ENCODE measurements around the gene CYP27B1. TPM values are rescaled to one million over a fixed set of nuclear protein-coding genes. Genes with fewer than 3 reads are reported as not detected.

The CYP27B1 gene
- total RNA-seq, 2 donors from 2014 or later = 0.14 to 0.91 TPM

DNA sequence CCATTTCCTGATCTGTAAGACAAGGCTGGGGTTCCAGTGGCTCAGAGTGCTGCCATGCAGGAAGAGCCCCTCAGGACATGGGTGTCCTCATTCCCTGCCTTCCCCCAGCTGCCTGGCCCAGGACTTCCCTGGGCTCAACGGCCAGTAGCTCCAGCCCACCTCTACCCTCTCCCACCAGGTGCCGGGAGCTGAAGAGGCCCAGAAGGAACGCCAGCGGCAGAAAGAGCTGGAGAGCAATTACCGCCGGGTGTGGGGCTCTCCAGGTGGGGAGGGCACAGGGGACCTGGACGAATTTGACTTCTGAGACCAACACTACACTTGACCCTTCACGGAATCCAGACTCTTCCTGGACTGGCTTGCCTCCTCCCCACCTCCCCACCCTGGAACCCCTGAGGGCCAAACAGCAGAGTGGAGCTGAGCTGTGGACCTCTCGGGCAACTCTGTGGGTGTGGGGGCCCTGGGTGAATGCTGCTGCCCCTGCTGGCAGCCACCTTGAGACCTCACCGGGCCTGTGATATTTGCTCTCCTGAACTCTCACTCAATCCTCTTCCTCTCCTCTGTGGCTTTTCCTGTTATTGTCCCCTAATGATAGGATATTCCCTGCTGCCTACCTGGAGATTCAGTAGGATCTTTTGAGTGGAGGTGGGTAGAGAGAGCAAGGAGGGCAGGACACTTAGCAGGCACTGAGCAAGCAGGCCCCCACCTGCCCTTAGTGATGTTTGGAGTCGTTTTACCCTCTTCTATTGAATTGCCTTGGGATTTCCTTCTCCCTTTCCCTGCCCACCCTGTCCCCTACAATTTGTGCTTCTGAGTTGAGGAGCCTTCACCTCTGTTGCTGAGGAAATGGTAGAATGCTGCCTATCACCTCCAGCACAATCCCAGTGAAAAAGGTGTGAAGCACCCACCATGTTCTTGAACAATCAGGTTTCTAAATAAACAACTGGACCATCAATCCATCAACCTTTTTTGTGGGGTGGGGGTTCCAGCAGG, 46.0 kb downstream of the CYP27B1 start:
- H3K36me3 ChIP-seq = peaks cover 11 to 25% of the 10 kb centered on the region in 2 donors
- intact Hi-C loops (cut with DNase I) = no loop called here

DNA sequence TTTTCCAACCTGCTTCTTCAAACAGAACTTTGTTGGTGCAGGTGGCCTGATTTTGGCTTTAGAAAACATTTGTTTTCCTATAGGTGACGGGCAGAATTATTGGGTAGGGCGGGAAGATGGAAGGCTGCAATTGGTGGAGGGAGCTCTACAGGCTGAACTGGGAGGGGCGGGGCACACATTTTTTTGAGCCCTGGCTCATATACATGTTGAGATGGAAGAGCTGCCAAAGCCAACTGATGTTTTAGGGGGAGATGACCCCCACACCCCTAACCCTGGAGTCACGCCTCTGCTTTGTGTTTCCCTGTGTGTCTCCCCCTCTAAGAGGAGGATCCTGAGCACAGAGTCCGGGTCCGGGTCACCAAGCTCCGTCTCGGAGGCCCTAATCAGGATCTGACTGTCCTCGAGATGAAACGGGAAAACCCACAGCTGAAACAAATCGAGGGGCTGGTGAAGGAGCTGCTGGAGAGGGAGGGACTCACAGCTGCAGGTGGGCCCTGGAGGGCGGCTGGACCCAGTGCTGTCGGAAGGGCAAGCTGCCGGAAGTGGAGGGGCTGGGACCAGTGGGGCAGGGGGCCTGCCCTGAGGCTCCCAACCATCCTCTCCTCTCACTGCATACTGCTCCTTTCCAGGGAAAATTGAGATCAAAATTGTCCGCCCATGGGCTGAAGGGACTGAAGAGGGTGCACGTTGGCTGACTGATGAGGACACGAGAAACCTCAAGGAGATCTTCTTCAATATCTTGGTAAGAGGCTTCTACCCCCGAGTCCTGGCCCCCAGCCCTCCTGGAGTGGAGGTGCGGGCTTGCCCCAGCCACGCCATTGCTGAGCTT, 46.9 kb downstream of the CYP27B1 start:
- Histone ChIP-seq H3K9me3 (no peaks in the 10 kb centered on the region), H3K27me3 (replicated peaks; ENCODE audit: insufficient read depth) (no peaks in the 10 kb centered on the region), H3K36me3 (peaks cover 11 to 26% of the 10 kb centered on the region in 2 donors), H3K4me1 (replicated peaks) (no peaks in the 10 kb centered on the region), H3K4me3 (no peak overlapping the region), H3K27ac (no peak overlapping the region)
- TF ChIP-seq POLR2AphosphoS5 (IDR thresholded peaks at IDR 0.05) (no peak), CTCF (IDR thresholded peaks at IDR 0.05) (no peak), POLR2A (IDR thresholded peaks at IDR 0.05) (no peak)
- no peak for DNase-seq (ENCODE audit: low spot score)
- intact Hi-C loops (cut with DNase I) = no loop called here
- WGBS = 93% methylated on average over 20 of the region's 20 CpGs

More for the DNA sequence above, 46.0 kb downstream of the CYP27B1 start:
- Histone ChIP-seq H3K4me3 (no peak overlapping the region), H3K27me3 (replicated peaks; ENCODE audit: insufficient read depth) (no peaks in the 10 kb centered on the region), H3K4me1 (replicated peaks) (no peaks in the 10 kb centered on the region), H3K27ac (no peak overlapping the region), H3K9me3 (no peaks in the 10 kb centered on the region)
- 86% methylated on average over 11 of the region's 11 CpGs for WGBS
- TF ChIP-seq POLR2A (IDR thresholded peaks at IDR 0.05) (no peak), CTCF (IDR thresholded peaks at IDR 0.05) (no peak), POLR2AphosphoS5 (IDR thresholded peaks at IDR 0.05) (no peak)
- DNase-seq (ENCODE audit: low spot score) = no peak

DNA sequence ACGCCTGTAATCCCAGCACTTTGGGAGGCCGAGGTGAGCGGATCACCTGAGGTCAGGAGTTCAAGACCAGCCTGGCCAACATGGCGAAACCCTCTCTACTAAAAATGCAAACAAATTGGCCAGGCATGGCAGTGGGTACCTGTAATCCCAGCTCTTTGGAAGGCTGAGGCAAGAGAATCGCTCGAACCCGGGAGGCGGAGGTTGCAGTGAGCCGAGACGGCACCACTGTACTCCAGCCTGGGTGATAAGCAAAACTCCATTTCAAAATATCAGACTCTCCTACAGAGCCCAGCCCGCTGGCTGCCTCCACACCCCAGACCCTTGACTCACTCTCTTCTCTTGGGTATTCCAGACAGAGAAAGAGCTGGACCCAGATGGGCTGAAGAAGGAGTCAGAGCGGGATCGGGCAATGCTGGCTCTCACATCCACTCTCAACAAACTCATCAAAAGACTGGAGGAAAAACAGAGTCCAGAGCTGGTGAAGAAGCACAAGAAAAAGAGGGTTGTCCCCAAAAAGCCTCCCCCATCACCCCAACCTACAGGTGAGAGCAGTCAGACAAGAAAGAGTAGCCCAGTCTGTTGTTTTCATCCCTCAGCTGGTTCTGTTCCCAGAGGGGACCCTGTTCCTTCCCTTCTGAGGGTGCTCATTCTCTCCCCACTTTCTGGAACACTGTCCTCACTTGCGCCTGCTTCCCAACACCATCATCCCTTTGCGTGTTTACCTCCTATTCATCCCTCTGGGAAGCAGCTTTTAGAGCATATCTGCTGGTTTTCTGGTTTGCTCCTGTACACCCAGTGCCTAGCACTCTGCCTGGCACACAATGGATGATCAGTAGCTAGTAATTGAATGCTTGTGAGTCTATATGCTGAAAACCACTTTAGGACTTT, 48.0 kb downstream of the CYP27B1 start:
- intact Hi-C loops (cut with DNase I) = no loop called here
- no peak overlapping the region for H3K4me3 ChIP-seq
- peaks cover 11 to 26% of the 10 kb centered on the region in 2 donors for H3K36me3 ChIP-seq
- no peaks in the 10 kb centered on the region for H3K4me1 ChIP-seq (replicated peaks)
- no peaks in the 10 kb centered on the region for H3K27me3 ChIP-seq (replicated peaks; ENCODE audit: insufficient read depth)
- no peaks in the 10 kb centered on the region for H3K9me3 ChIP-seq
- TF ChIP-seq CTCF (IDR thresholded peaks at IDR 0.05) = no peak
- TF ChIP-seq POLR2AphosphoS5 (IDR thresholded peaks at IDR 0.05) = no peak
- no peak for TF ChIP-seq POLR2A (IDR thresholded peaks at IDR 0.05)
- WGBS = 98% methylated on average over 15 of the region's 15 CpGs
- H3K27ac ChIP-seq = no peak overlapping the region
- no peak for DNase-seq (ENCODE audit: low spot score)

DNA sequence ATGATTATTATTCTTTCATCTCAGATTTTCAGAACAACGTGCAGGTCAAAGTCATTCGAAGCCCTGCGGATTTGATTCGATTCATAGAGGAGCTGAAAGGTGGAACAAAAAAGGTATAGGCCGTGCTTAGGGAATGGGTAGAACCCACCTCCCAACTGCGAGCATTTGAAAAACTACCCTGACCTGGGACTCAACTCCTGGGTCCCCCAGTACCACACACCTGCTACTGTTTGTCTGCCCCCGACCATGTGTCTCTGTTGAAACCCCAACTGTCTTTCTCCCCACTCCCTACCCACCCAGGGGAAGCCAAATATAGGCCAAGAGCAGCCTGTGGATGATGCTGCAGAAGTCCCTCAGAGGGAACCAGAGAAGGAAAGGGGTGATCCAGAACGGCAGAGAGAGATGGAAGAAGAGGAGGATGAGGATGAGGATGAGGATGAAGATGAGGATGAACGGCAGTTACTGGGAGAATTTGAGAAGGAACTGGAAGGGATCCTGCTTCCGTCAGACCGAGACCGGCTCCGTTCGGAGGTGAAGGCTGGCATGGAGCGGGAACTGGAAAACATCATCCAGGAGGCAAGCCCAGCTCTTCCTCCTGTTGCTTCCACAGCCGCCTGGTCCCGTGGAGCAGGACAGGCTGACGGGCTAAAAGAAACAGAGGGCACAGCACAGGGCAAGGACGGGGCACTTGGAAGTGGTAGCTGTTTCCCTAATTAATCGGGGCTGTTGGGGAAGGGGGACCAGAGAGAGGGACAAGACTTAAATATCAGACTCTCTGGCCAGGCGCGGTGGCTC, 48.8 kb downstream of the CYP27B1 start:
- no peak for DNase-seq (ENCODE audit: low spot score)
- no peaks in the 10 kb centered on the region for H3K9me3 ChIP-seq
- WGBS = 96% methylated on average over 22 of the region's 22 CpGs
- peaks cover 11 to 26% of the 10 kb centered on the region in 2 donors for H3K36me3 ChIP-seq
- TF ChIP-seq CTCF (IDR thresholded peaks at IDR 0.05) = no peak
- TF ChIP-seq POLR2A (IDR thresholded peaks at IDR 0.05) = no peak
- TF ChIP-seq POLR2AphosphoS5 (IDR thresholded peaks at IDR 0.05) = no peak
- H3K27ac ChIP-seq = no peak overlapping the region
- no peaks in the 10 kb centered on the region for H3K4me1 ChIP-seq (replicated peaks)
- no peak overlapping the region for H3K4me3 ChIP-seq
- intact Hi-C loops (cut with DNase I) = no loop called here
- no peaks in the 10 kb centered on the region for H3K27me3 ChIP-seq (replicated peaks; ENCODE audit: insufficient read depth)
